Neural cell (in vitro differentiated cells): ENCODE results near the gene MTO1. TPM values are rescaled to one million over a fixed set of nuclear protein-coding genes. Genes with fewer than 3 reads are reported as not detected.

ENCODE experiments used
- H2AFZ ChIP-seq: fragments of 200-600, 300-800 bp; sonication (generic), shearing (Covaris generic); 2 replicates; pipeline ENCODE4 v1.6.0; 2014; ENCODE audit warnings: low read depth, mild to moderate bottlenecking, antibody characterized with exemption, low read length, moderate library complexity
- H3F3A ChIP-seq: fragments of 200-600 bp; shearing (Covaris generic); 2 replicates; pipeline ENCODE4 v1.6.1; 2016; ENCODE audit warnings: mild to moderate bottlenecking, moderate library complexity, mixed read lengths, antibody characterized with exemption, low read length; ENCODE audit not compliant: insufficient read depth, poor library complexity, severe bottlenecking
- H3K27ac ChIP-seq: fragments of 200-600, 300-800 bp; sonication (generic), shearing (Covaris generic); 2 replicates; pipeline ENCODE4 v1.5.1; 2014; ENCODE audit warnings: mild to moderate bottlenecking, low read length, moderate library complexity
- H3K27me3 ChIP-seq: fragments of 300-800, 200-600 bp; sonication (generic), shearing (Covaris generic); 2 replicates; pipeline ENCODE4 v1.6.0; 2014; ENCODE audit warnings: mild to moderate bottlenecking, low read depth, low read length, moderate library complexity; ENCODE audit not compliant: insufficient read depth
- H3K36me3 ChIP-seq: fragments of 300-800, 200-600 bp; sonication (generic), shearing (Covaris generic); 2 replicates; pipeline ENCODE4 v1.5.1; 2014; ENCODE audit warnings: mild to moderate bottlenecking, antibody characterized with exemption, low read length, moderate library complexity; ENCODE audit not compliant: insufficient read depth
- H3K4me2 ChIP-seq: fragments of 300-800, 200-600 bp; sonication (generic), shearing (Covaris generic); 2 replicates; pipeline ENCODE4 v1.6.0; 2014; ENCODE audit warnings: mild to moderate bottlenecking, low read length
- H3K4me3 ChIP-seq: fragments of 300-800, 200-600 bp; sonication (generic), shearing (Covaris generic); 2 replicates; pipeline ENCODE4 v1.5.1; 2014; ENCODE audit warnings: mild to moderate bottlenecking, low read length, moderate library complexity
- H3K79me2 ChIP-seq: fragments of 200-600 bp; shearing (Covaris generic); replicated peaks from 2 replicates; pipeline ENCODE4 v1.6.0; 2014; ENCODE audit warnings: mild to moderate bottlenecking, low read length, moderate library complexity; ENCODE audit not compliant: insufficient read depth
- H3K9ac ChIP-seq: fragments of 300-800, 200-600 bp; sonication (generic), shearing (Covaris generic); 2 replicates; pipeline ENCODE4 v1.6.1; 2016; ENCODE audit warnings: mild to moderate bottlenecking, low read length, mixed read lengths
- H3K9me2 ChIP-seq: fragments of 200-600 bp; shearing (Covaris generic); 2 replicates; pipeline ENCODE4 v1.6.1; 2016; ENCODE audit warnings: mild to moderate bottlenecking, low read length, mixed read lengths; ENCODE audit not compliant: insufficient read depth
- H3K9me3 ChIP-seq: fragments of 200-600, 300-800 bp; sonication (generic), shearing (Covaris generic); 2 replicates; pipeline ENCODE4 v1.6.1; 2016; ENCODE audit warnings: mild to moderate bottlenecking, mixed run types, low read length, moderate library complexity, mixed read lengths
- H4K20me1 ChIP-seq: fragments of 200-600 bp; shearing (Covaris generic); 2 replicates; pipeline ENCODE4 v1.6.1; 2016; ENCODE audit warnings: mild to moderate bottlenecking, mixed run types; ENCODE audit not compliant: insufficient read depth
- CTCF ChIP-seq: fragments of 450-650 bp; IDR thresholded peaks from 2 replicates; pipeline ENCODE4 v1.5.1; 2014; ENCODE audit warnings: antibody characterized with exemption, mild to moderate bottlenecking, moderate library complexity; ENCODE audit not compliant: poor library complexity, severe bottlenecking
- EP300 ChIP-seq: fragments of 450-650 bp; conservative IDR thresholded peaks from 2 replicates; pipeline ENCODE4 v1.6.1; 2014; ENCODE audit warnings: antibody characterized with exemption, mild to moderate bottlenecking, moderate library complexity; ENCODE audit not compliant: poor library complexity, severe bottlenecking
- EZH2 ChIP-seq: fragments of 200-600, 300-800 bp; shearing (Covaris generic), sonication (generic); IDR thresholded peaks from 2 replicates; pipeline ENCODE4 v1.6.1; 2014; ENCODE audit warnings: antibody characterized with exemption, low read length, borderline replicate concordance, mild to moderate bottlenecking; ENCODE audit not compliant: insufficient read depth, poor library complexity, severe bottlenecking
- MXI1 ChIP-seq: fragments of 450-650 bp; conservative IDR thresholded peaks from 2 replicates; pipeline ENCODE4 v1.6.1; 2014; ENCODE audit warnings: antibody characterized with exemption, mild to moderate bottlenecking; ENCODE audit not compliant: poor library complexity, severe bottlenecking
- POLR2AphosphoS5 ChIP-seq: IDR thresholded peaks from 2 replicates; pipeline ENCODE4 v1.6.1; 2012
- RAD21 ChIP-seq: fragments of 450-650 bp; conservative IDR thresholded peaks from 2 replicates; pipeline ENCODE4 v1.6.1; 2014; ENCODE audit warnings: antibody characterized with exemption, mild to moderate bottlenecking, moderate library complexity
- REST ChIP-seq: IDR thresholded peaks from 2 replicates; pipeline ENCODE4 v1.6.1; 2012; ENCODE audit warnings: borderline replicate concordance
- SMC3 ChIP-seq: fragments of 450-650 bp; conservative IDR thresholded peaks from 2 replicates; pipeline ENCODE4 v1.6.1; 2014; ENCODE audit warnings: antibody characterized with exemption, mild to moderate bottlenecking, moderate library complexity; ENCODE audit not compliant: poor library complexity
- TAF1 ChIP-seq: IDR thresholded peaks from 2 replicates; pipeline ENCODE4 v1.6.1; 2012; ENCODE audit warnings: low read depth
- polyA plus RNA-seq: library from polyadenylated mRNA; depleted of rRNA; stranded (reverse); fragments of >200 nt; gene quantifications from 2 replicates; pipeline ENCODE4 v1.2.3, GENCODE V29; 2014

MTO1 gene
- polyA plus RNA-seq, 1 donor from 2014 or later = 30.6 TPM

- Histone ChIP-seq H3K36me3 (no peaks in the 10 kb centered on the region), H3K9ac (no peak overlapping the region)
- no peak for TF ChIP-seq RAD21
Observed at GRCh38 chr6:73477407-73477806, 15.9 kb downstream of the MTO1 start.

GRCh38 chr6:73481969-73482368 is 20.4 kb downstream of the MTO1 start:
- TF ChIP-seq MXI1 = no peak
- TF ChIP-seq RAD21 = no peak
- no peak for TF ChIP-seq SMC3
- TF ChIP-seq EZH2 = no peak
- TF ChIP-seq TAF1 = no peak
- no peak for TF ChIP-seq POLR2AphosphoS5
- no peak for TF ChIP-seq CTCF
- TF ChIP-seq EP300 = no peak
- TF ChIP-seq REST = no peak
- Histone ChIP-seq H3K4me3 (no peak overlapping the region), H3K9me3 (no peaks in the 10 kb centered on the region), H3K36me3 (no peaks in the 10 kb centered on the region), H3K4me2 (no peak overlapping the region), H3K27me3 (no peaks in the 10 kb centered on the region), H4K20me1 (no peaks in the 10 kb centered on the region), H3F3A (no peaks in the 10 kb centered on the region), H3K9ac (no peak overlapping the region), H3K79me2 (no peaks in the 10 kb centered on the region), H3K9me2 (no peaks in the 10 kb centered on the region), H3K27ac (no peak overlapping the region), H2AFZ (no peak overlapping the region)

More at GRCh38 chr6:73477407-73477806, 15.9 kb downstream of the MTO1 start:
- Histone ChIP-seq H3K27me3 (no peaks in the 10 kb centered on the region), H3K27ac (no peak overlapping the region), H3F3A (no peaks in the 10 kb centered on the region), H3K9me3 (no peaks in the 10 kb centered on the region), H3K4me3 (no peak overlapping the region), H3K9me2 (no peaks in the 10 kb centered on the region), H2AFZ (no peak overlapping the region), H4K20me1 (no peaks in the 10 kb centered on the region), H3K79me2 (no peaks in the 10 kb centered on the region), H3K4me2 (no peak overlapping the region)

GRCh38 chr6:73484438-73484837 is 22.9 kb downstream of the MTO1 start:
- no peaks in the 10 kb centered on the region for H3F3A ChIP-seq
- no peak overlapping the region for H3K4me3 ChIP-seq
- H3K9me3 ChIP-seq = no peaks in the 10 kb centered on the region
- no peak overlapping the region for H3K9ac ChIP-seq
- peaks cover 15% of the 10 kb centered on the region for H3K36me3 ChIP-seq
- H3K27ac ChIP-seq = no peak overlapping the region
- no peak overlapping the region for H2AFZ ChIP-seq
- H3K9me2 ChIP-seq = no peaks in the 10 kb centered on the region
- H3K4me2 ChIP-seq = no peak overlapping the region
- no peaks in the 10 kb centered on the region for H4K20me1 ChIP-seq
- H3K79me2 ChIP-seq = no peaks in the 10 kb centered on the region
- no peaks in the 10 kb centered on the region for H3K27me3 ChIP-seq
- no peak for TF ChIP-seq TAF1
- TF ChIP-seq RAD21 = no peak
- TF ChIP-seq SMC3 = no peak
- no peak for TF ChIP-seq POLR2AphosphoS5
- TF ChIP-seq MXI1 = no peak
- TF ChIP-seq EP300 = no peak
- no peak for TF ChIP-seq CTCF
- no peak for TF ChIP-seq EZH2
- no peak for TF ChIP-seq REST
